Right lung (tissue), 5 donors: Measurements from ENCODE around the gene FHIT. TPM values are rescaled to one million over a fixed set of nuclear protein-coding genes. Genes with fewer than 3 reads are reported as not detected.
"Not testable (repeated sequence)": the region's sequence is repeated elsewhere in the genome, so short reads cannot be mapped to it uniquely, and the experiment has no call there.

ENCODE experiments used
- DNase-seq, 2 donors: peaks; one replicate each; pipeline ENCODE4 v3.0.0-alpha.2; 2013
- polyA plus RNA-seq, 5 donors: library from polyadenylated mRNA; unstranded; fragments of 120-200 nt; gene quantifications; one replicate each; pipeline versions ENCODE4 v1.2.1 to v1.2.3, GENCODE V29; 2013; ENCODE audit warnings: inconsistent platforms in 1 of 5, low replicate concordance in 1 of 5; ENCODE audit not compliant: insufficient read length in 5 of 5, insufficient read depth in 1 of 5

Gene FHIT
- polyA plus RNA-seq, 5 donors, result 9.1 to 17.8 (median 10.6) TPM

DNA sequence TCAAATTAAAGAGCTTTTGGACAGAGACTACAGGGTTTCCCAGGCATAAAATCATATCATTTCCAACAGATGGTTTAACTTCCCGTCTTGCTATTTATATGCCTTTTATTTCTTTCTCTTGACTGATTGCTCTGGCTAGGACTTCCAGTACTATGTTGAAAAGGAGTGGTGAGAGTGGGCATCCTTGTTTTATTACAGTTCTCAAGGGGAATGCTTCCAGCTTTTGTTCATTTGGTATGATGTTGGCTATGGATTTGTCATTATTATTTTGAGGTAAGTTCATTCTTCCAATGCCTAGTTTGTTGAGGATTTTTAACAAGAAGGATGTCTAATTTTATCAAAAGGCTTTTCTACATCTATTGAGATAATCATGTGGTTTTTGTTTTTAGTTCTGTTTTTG, 1304.9 kb downstream of the FHIT start:
- DNase-seq, result no peak

DNA sequence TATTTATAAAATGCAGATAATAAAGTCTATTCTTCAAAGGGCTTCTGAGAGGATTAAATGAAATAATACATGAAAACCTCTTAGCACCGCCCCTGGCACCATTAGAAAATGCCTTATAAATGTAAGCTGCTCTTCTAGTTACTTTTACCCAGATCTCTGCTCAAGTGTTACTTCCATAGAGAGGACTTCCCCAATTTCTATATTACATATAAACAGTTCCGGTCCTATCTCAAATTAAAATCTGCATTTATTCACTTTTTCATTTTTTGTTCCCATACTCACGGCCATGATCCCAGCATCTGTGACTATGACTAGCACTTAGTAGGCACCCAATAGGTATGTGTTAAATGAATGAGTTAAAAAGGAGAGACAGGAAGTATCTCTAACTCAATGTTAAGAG, 1310.5 kb downstream of the FHIT start:
- no peak for DNase-seq

DNA sequence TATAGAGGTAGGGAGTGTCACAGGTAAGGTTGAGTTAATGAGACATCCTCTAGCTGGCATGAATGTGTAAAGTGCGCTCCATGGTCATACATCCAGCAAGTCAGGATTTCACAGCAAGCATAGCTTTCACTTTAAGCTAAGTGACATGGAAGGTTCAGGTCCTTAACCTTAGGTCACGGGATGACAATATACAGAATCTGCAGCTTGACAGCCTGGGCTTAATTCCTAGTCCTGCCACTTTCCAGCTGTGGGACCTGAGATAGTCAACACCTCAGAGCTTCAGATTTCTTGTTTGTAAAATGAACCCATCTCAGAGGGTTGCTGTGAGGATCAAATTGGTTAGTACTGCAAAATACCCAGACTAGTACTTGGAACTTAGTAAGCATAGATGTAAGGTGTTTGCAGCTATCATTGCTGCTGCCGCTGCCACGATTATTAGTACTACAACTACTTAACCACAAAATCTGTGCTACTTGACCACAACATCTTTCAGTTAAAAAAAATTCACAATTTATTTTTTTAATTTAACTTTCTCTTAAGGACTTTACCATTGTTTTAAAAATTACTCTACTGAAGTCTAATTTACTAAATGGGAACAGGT, 1311.3 kb downstream of the FHIT start:
- DNase-seq, result no peak

DNA sequence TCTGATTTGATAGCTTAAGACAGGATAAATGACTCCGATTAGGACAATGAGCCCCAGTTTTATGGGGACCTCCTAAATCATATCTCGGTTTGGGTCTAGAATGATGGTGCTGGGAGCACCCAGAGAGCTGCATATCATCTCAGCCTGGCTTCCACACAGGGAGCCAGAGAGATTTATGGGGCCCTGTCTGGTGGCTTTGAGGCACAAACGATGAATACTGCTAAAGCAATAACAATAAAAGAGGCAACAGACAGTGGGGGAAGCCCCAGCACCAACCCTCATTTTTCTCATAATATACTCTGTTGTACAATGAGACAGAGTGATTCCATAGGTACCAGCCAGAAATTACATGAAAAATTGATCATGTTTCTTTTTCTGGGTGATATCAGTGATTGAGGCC, 1312.4 kb downstream of the FHIT start:
- DNase-seq, result no peak

DNA sequence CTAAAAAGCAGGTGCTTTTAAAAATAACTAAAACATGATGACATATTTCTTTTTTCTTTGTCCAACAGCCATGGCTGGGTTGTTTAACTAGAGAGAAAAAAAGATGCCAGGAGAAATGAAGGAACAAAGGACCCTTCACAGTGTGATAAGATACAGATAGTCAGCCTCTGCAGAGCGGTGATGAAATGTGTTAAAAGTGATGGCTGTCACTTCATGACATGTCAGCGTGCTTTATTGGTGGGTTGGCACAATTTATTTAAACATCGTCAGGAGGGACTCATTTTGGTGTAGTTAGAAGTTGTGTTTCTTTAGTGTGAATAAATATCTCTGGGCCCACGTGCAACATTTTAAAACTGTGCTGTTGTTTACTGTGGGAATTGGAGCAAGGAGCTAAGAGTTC, 1314.1 kb downstream of the FHIT start:
- DNase-seq, result no peak

DNA sequence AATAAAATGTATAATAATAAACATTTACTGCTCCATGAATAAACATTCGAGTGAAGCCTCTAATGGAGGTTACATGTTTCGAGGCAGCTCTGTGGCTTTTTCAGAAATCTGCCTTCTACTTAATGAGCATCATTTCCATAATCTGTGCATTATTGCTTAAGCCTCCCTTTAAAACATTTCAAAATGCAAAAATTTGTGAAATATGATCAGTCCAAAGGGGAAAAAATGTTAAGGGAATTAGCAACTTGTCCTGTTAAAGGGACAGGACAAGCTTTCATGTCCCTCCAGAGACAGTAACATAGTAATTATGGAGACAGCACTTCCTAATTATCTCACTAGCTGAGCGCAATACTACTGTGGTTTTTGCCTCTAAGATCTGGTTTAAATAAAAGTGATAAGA, 1314.8 kb downstream of the FHIT start:
- no peak for DNase-seq

DNA sequence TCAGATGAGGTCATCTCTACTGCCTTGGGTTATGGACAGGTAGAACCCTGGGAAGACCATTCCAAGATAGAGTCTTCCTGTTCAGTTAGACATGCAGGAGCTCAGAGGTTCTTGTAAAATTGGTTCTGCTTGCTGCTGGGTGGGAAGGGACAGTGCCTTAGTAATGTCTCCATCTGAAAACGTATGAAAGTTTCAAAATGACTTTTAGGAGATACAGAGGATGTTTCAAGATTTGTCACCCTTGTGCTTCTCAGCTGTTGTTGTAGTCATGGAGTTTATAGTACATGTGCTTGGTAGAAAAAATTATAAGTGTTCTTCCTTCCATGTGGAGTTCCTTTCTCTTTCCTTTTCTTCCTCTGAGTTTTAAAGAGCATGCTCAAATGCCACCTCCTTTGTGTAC, 1316.2 kb downstream of the FHIT start:
- no peak for DNase-seq

DNA sequence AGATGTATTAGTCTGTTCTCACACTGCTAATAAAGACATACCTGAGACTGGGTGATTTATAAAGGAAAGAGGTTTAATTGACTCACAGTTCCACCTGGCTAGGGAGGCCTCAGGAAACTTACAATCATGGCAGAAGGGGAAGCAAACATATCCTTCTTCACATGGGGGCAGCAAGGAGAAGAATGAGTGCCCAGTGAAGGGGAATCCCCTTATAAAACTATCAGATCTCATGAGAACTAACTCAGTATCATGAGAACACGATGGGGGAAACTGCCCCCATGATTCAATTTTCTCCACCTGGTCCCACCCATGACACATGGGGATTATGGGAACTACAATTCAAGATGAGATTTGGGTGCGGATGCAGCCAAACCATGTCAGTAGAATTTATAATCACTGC, 1316.7 kb downstream of the FHIT start:
- DNase-seq, result not testable (repeated sequence)

DNA sequence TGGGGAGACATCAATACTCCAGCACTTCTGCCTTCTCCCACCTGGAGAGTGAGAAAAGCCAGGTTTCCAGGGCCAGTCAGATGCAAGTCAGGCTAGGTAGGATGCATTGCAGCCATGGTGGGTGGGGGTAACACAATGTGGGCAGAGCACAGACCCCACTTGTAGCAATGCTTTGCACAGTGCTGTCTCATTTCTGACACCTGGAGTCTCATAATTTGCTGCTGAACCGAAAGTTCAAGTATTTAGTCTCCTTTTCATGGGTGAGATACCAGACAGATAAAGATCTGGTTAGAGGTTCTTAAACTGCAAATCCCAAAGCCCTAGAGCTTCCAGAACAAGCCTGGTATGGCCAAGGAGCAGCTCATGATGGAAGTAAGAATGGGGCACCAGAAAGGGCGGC, 1321.1 kb downstream of the FHIT start:
- DNase-seq, result no peak

DNA sequence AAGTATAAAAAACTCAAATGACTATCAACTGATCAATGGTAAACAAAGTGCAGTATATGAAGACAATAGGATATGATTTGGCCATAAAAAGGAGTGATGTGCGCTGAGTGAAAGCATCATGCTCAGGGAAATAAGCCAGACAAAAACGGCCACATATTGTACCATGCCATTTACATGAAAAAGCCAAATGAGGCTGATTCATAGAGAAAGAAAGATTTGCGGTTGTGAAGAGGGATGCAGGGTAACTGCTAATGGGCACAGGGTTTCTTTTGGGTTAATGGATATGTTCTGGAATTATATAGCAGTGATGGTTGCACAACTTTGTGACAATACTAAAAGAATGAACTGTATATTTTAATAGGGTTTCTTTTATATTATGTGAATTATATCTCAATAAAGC, 1324.2 kb downstream of the FHIT start:
- DNase-seq, result no peak

DNA sequence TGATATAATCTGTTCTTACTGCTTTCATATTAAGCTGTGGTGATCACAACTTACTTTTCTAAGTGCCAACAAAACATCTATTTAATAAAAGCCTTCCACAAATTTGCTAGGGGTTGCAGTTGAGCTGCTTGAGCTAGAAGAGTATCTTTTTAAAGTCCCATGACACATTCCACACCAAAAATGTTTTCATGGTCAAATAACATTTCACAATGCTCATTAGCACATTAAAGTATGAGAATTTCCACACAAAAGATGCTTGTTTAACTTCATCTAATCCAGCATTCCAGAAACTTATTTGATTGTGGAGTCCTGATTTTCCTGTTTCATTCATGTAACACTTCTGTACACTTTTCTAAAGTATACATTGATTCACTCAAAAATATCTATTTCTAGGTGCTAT, 1325.3 kb downstream of the FHIT start:
- DNase-seq, result no peak

DNA sequence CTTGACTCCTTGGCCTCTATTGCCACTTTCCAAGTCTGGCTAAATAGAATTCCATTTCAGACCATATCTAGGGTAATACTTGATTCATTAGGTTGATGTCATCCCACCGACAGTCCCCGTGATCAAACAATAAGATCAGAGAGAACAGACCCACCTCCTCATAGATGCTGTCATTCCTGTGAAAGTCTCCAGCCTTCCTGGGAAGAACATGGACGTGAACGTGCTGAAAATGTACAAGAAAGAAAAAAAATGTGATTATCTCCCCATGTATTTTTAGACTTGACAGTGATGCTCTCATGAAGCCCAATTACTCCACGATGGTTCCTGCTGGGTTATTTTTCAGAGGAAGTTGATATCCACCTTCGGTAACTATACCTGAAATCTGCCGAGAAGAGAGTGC, 1329.1 kb downstream of the FHIT start:
- no peak for DNase-seq

DNA sequence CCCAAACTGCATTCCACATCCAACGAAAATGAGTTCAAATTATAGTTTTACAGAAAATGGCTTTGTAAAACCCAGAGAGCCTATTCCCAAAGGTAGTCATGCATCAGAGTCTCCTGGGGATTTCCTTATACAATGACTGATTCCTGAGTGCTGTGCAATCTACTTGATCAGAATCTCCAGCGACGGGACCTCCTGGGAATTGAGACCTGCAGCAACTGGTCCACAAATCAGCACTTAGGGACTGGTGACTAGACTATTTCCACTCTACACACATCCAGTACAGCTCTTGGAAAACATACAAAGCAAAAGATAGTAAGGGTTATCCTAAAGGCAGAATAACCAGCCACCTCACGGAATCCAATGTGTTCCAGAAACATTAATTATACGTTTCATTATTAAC, 1330.4 kb downstream of the FHIT start:
- no peak for DNase-seq

DNA sequence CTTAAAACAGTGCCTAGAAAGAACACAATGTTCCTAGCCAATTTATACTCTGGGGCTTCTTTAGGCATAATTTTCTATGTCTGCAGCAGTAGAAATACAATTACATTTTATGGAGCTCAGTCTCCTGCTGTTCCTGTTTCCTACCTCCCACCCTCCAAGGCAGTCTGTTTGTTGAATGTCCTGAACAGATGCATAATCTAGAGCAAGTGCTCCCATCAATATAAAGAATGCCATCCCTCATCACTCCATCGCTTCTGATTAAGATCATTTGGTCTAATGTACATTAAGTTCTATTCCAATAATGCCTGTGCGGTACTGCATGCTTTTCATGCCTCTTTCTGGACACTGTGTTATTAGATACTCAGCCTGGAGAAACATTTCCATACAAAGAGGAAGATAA, 1331.7 kb downstream of the FHIT start:
- DNase-seq, result no peak

DNA sequence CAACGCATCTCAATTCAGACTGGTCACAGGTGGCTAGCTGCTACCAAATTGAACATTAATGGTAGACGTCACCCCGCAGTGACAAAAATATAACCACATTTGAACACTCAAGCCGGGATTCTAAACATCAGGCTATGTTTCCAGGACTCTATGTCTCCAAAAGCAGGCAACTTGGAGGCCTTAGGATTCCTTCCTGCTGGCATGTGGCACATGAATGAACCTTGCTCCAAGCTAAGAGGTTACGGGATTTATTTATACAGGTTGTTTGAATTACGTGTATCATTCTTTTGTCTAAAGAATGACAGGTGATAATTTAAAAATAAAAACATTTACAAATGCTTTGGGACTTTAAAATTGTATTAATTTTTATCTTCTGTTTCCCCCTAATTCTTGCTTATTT, 1337.0 kb downstream of the FHIT start:
- DNase-seq, result no peak

DNA sequence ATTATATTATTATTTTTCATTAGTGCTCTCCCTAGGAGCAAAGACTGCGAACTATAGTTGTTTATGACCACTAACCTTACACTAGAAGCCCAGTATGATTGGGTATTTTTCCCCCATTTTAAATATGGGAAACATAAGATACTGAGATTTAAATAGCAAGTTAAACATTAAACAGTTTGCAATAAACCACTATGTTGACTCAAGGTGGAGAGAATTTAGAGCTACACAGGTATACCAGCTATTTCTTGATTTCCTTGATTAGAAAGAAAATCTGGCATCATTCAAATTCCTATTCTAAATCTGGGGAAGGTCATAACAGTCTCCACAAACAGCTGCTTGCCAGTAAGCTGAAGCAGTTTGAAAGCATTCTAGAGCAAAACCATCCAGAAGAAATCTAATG, 1337.6 kb downstream of the FHIT start:
- no peak for DNase-seq

DNA sequence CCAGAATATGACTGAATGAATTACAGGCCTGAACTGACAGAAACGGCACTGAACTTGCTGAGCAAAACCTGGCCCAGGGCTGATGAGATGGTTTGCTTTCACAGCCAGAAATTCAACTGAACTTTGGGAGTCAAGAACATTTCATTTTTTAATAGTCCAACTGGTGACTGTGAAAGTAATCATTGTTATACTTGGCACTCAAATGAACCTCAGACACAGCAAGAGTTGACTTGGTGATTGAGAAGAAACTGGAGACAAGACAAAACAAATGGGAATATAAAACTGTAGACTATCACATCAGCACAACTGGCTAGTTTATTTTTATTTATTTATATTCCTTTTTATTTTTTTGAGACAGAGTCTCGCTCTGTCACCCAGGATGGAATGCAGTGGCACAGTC, 1342.6 kb downstream of the FHIT start:
- DNase-seq, result no peak

DNA sequence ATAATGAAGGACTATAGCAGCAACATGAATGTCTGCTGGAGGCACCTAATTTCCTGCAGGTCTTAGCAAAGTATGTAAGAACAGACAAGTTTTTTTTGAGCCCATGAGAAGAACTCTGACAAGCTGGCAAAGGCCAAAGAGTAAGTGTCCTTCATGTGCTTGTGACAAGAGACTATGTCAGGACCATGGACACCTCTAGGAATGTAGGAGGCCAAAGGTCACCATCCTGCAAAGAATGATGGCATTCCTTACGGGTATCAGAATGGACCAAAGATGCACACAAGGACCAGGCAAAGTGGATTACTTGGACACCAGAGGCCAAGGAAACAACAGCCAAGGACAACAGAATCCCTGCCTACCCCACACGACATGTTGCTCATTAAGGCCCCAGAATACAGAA, 1343.0 kb downstream of the FHIT start:
- DNase-seq, result no peak

DNA sequence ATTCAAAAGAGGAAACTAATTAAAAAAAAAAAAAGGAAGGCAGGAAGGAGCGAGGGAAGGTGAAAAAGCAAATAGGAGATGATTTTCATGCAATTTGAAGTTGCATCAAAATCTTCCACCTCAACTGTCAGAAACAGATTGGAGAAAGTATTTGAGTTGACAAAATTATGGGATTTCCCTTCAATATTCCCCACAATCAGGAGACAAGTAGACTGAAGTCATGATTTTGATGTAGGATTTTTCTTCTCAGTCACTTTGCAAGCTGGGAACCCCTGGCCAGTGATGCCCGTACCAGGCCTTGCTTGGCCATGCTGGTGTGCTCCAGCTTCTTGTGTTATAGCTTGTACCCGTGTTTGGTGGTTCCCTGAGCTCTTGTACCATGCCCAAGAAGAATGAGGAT, 1347.0 kb downstream of the FHIT start:
- no peak for DNase-seq

DNA sequence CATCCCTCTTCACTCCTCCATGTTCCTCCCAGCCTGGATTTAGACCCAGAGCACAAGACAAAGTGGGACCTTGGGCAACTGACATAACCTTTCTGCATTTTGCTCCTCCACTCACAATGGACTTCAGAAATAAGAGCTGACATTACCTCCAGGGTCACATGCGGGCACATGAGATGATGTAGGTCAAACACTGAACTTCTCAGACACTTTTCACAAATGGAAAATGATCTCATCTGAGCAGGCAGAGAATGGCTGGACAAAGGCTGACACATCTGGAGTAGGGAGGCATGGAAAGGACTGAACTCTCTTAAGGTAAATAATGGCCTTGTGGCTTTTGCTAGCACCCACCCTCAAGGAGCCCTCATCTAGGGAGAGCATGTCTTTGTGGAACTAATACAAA, 1352.2 kb downstream of the FHIT start:
- DNase-seq, result no peak

DNA sequence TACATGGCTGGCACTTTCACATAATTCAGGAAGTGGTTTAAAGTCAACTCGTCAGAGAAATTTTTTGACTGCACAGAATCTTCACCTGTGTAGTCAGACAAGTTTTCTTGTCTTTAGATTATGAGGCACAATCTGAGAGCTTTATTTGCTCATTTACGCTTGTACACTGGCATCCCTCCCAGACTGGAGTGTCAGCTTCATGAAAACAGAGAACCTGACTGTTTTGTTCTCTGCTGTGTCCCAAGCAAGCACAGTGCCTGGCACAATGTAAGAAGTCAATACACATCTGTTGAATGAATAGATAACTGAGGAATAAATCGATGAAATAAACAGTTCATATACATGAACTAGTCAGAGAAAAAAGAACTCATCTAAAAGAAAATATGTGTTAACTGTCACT, 1355.3 kb downstream of the FHIT start:
- DNase-seq, result no peak

DNA sequence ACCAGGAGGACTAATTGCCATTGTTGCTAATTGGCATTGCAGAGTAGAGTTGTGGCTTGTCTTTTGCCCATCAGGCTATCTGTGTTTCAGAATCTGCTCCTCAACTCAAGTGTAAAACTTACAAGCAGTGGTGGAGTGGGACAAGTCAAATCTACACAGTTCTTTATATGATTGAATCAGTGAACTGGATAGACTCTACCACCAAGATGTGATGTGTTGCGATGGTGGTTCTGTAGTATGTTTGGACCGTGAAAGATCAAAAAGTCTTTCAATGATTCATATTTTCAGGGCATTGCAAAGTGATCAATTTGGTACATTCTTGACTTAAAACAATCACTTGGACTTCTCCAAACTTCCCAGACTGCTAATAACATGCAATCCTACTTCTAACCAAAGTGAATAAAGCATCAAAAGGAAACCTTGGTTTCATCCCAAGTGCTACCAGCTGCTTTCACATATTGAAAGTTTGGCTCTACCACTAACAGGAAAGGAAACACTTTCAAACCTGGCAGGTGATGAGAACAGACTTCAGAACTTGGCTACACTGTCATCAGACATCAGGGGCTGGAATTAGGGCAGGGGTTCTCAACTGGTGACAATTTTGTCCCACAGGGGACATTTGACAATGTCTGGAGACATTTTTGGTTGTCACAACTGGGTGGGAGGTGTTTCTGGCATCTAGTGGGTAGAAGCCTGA, 1356.7 kb downstream of the FHIT start:
- DNase-seq, result no peak

DNA sequence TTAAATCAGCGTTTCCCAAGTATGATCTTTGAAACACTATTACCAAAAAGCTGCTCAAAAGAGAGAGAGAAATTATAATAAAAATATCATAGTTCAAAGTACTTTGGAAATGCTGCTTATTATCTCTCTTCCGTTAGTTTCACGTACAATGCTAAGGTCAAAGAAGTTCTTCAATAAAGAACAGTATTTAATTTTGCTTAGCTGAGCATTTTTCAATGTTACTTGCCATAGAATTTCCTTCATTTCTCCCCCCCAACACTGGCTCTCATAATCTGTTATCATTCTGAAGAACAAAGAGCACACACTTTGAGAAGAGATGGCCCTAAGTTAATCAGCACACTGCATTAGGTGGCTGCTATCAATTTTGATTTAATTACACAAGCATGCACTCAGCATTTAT, 1360.6 kb downstream of the FHIT start:
- no peak for DNase-seq

DNA sequence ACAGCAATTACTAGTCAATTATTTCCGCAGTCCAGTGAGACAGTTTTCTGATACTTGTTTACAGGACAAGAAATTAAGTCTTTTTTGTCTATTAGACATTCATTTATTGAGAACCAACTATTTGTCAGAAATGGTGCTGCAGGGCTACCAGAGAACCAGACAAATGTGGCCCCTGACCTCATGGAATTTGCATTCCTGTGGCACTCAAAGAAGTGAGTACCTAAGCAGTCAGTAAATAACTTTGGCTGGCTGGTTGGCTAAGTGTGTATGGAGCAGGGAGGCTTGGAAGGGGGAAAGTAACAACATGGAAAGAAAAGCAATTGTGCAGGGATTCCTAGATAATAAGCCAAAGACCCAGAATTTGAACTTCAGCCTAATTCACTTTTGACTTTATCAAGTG, 1364.5 kb downstream of the FHIT start:
- no peak for DNase-seq
